ENCODE data around the gene KCND2. TPM values are rescaled to one million over a fixed set of nuclear protein-coding genes. Genes with fewer than 3 reads are reported as not detected.

Gene KCND2
- total RNA-seq, 2 experiments from 2014 or later: not detected

GRCh38 chr7:120600607-120601006 lies 327.6 kb downstream of the KCND2 start:
- no peak overlapping the region for H3K27ac Mint-ChIP-seq
- DNase-seq: no peak

DNA sequence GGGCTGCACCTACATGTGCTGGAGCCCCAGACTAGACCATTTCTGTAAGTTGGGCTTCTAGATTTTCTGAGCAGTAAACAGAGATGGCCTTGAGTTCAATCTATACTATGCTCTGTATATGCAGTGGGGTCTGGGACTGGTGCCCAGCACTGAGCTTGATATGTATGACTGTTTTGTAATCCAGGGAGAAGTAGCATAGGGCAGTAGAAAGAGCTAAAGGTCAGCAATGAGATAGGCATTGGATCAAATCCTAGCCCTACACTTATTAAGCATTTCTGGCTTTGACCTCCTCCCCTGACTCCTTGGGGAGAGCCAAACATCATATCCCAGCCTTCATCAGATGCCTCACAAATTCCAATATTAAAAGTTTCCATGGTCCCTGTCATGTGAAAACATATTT lies 330.4 kb downstream of the KCND2 start:
- no peaks in the 10 kb centered on the region for H3K4me1 Mint-ChIP-seq
- peaks cover 8% of the 10 kb centered on the region for H3K9me3 Mint-ChIP-seq
- H3K27ac Mint-ChIP-seq: no peak overlapping the region
- no peak for DNase-seq
- no peaks in the 10 kb centered on the region for H3K36me3 Mint-ChIP-seq
- H3K27me3 Mint-ChIP-seq: no peaks in the 10 kb centered on the region
- H3K4me3 Mint-ChIP-seq: no peak overlapping the region

More at GRCh38 chr7:120600607-120601006, 327.6 kb downstream of the KCND2 start:
- H3K27me3 Mint-ChIP-seq: no peaks in the 10 kb centered on the region
- H3K4me3 Mint-ChIP-seq: no peak overlapping the region
- peaks cover 5% of the 10 kb centered on the region for H3K9me3 Mint-ChIP-seq
- no peaks in the 10 kb centered on the region for H3K4me1 Mint-ChIP-seq
- H3K36me3 Mint-ChIP-seq: no peaks in the 10 kb centered on the region

GRCh38 chr7:120609136-120609753 lies 336.3 kb downstream of the KCND2 start:
- Mint-ChIP-seq H3K9me3 (peaks cover 8% of the 10 kb centered on the region), H3K36me3 (no peaks in the 10 kb centered on the region), H3K4me1 (no peaks in the 10 kb centered on the region), H3K27ac (no peak overlapping the region), H3K27me3 (no peaks in the 10 kb centered on the region), H3K4me3 (no peak overlapping the region)
- no peak for DNase-seq

DNA sequence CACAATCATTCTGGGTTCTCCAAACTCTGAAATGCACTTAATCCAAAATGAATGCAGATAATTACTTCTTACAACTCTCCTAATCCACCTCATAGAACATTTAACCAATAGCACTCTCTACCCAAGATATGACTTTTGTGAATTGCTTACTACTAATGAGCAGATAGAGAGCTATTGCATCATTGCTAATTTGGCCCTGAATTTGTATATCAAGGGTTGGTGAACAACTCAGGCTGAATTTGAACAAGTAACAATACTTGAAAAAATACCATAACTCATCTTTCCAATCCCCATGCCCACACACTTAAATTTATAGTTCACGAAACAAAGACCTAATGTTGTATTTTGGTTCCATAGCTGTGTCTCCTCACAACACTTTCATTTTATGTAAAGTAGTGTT lies 339.0 kb downstream of the KCND2 start:
- Mint-ChIP-seq H3K4me3 (no peak overlapping the region), H3K27me3 (no peaks in the 10 kb centered on the region), H3K9me3 (no peaks in the 10 kb centered on the region), H3K4me1 (no peaks in the 10 kb centered on the region), H3K36me3 (no peaks in the 10 kb centered on the region), H3K27ac (no peak overlapping the region)
- no peak for DNase-seq

- Mint-ChIP-seq H3K4me1 (no peaks in the 10 kb centered on the region), H3K36me3 (no peaks in the 10 kb centered on the region), H3K27me3 (no peaks in the 10 kb centered on the region), H3K27ac (no peak overlapping the region), H3K9me3 (no peaks in the 10 kb centered on the region), H3K4me3 (no peak overlapping the region)
- no peak for DNase-seq
Observed at GRCh38 chr7:120615703-120616102, 342.7 kb downstream of the KCND2 start.

GRCh38 chr7:120617275-120617674 lies 344.3 kb downstream of the KCND2 start:
- Mint-ChIP-seq H3K27ac (no peak overlapping the region), H3K9me3 (no peaks in the 10 kb centered on the region), H3K36me3 (no peaks in the 10 kb centered on the region), H3K4me1 (no peaks in the 10 kb centered on the region), H3K27me3 (no peaks in the 10 kb centered on the region), H3K4me3 (no peak overlapping the region)
- DNase-seq: no peak

DNA sequence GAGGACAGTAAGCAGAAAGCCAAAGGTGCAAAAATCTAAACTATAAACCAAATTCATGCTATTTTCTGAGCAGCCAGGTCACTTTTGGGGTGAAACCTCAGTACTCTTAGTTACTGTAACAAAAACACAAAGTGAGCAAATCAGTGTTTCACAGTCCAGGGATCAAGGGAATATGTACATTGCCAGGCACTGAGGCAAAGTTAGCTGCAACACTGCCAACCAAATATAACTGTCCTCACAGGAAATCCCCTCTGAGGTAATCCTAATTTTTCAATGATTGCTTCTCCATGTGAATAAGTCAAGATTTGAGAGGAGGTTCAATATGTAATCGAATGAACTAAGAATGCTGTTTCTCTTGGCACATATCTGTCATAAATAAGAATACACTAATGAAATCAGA lies 355.3 kb downstream of the KCND2 start:
- no peak overlapping the region for H3K27ac Mint-ChIP-seq
- no peak overlapping the region for H3K4me3 Mint-ChIP-seq
- peaks cover 6% of the 10 kb centered on the region for H3K9me3 Mint-ChIP-seq
- H3K36me3 Mint-ChIP-seq: no peaks in the 10 kb centered on the region
- no peak for DNase-seq
- H3K4me1 Mint-ChIP-seq: no peaks in the 10 kb centered on the region
- no peaks in the 10 kb centered on the region for H3K27me3 Mint-ChIP-seq

DNA sequence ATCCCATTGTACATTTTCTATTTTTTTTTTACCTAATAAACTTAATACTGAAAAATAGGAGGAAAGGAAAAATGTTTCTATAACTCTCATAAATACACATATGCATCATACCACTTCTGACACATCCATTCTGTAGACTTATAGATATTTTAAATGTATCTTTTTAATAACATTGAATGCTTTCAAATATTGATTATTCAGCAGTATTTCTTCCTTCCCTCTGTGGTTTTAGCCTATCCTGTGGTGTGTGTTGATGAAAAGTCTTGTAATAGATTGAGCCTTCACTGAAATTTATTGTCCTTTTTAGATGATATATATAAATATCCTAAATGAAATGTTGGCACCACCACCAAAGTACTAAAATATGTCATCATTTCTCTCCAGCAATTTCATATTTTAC lies 366.9 kb downstream of the KCND2 start:
- DNase-seq: no peak
- Mint-ChIP-seq H3K9me3 (no peaks in the 10 kb centered on the region), H3K4me3 (no peak overlapping the region), H3K36me3 (no peaks in the 10 kb centered on the region), H3K27ac (no peak overlapping the region), H3K4me1 (no peaks in the 10 kb centered on the region), H3K27me3 (no peaks in the 10 kb centered on the region)

DNA sequence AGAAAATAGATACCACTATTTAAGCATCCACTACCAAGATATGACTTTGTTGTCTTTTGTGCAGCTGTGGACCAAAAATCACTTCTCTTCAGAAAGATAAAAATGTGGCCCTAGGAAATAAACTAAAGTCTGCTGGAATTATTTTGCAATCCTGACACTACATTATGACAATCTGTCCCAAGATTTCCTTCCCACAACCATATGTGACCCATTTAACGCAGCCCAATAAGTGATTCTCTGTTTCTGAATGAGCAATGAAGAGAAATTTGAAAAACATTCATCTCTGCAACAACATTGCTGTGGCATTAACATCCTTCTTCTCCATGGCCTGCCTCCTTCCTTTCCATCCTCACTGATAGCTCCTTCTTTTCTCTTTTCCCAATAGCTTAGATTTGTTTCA lies 373.0 kb downstream of the KCND2 start:
- Mint-ChIP-seq H3K27me3 (no peaks in the 10 kb centered on the region), H3K27ac (no peak overlapping the region), H3K4me3 (no peak overlapping the region), H3K36me3 (no peaks in the 10 kb centered on the region), H3K9me3 (peaks cover 3% of the 10 kb centered on the region), H3K4me1 (no peaks in the 10 kb centered on the region)
- no peak for DNase-seq

DNA sequence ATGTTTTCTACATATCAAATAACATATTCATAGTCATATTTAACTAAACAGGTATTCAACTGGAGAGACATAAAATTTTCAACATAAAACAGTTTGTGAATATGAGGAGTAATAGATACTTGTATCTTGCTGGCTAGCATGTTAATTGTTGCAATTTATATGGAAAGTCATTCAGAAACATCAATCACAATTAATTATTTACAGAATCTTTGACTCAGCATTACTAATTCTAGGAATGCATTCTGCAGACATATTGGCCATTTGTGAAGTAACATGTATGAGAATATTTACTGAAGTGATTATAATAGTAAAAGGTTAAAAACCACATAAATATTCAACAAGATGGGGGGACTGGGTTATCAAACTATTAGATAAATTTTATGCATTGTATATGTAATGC lies 381.3 kb downstream of the KCND2 start:
- H3K27ac Mint-ChIP-seq: no peak overlapping the region
- H3K4me3 Mint-ChIP-seq: no peak overlapping the region
- H3K36me3 Mint-ChIP-seq: no peaks in the 10 kb centered on the region
- H3K9me3 Mint-ChIP-seq: no peaks in the 10 kb centered on the region
- no peaks in the 10 kb centered on the region for H3K27me3 Mint-ChIP-seq
- H3K4me1 Mint-ChIP-seq: no peaks in the 10 kb centered on the region
- DNase-seq: no peak

DNA sequence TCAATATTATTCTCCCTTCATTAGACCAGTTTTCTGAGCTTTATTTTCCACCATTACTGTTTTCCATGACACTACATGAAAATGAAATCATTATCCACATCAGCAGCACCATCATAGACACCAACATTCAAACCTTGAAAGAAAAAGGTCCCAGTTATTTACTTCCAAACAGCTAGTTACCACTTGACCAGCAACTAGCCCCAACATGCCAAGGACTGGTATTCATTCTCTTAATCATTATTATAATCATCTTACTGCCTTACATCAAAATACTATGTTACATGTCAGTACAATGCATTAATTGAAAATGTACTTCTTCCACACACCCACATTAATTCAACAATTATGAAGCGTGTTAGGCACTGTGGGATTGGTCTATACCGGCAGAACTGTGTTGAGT lies 385.5 kb downstream of the KCND2 start:
- H3K4me1 Mint-ChIP-seq: no peaks in the 10 kb centered on the region
- H3K36me3 Mint-ChIP-seq: no peaks in the 10 kb centered on the region
- H3K27me3 Mint-ChIP-seq: no peaks in the 10 kb centered on the region

DNA sequence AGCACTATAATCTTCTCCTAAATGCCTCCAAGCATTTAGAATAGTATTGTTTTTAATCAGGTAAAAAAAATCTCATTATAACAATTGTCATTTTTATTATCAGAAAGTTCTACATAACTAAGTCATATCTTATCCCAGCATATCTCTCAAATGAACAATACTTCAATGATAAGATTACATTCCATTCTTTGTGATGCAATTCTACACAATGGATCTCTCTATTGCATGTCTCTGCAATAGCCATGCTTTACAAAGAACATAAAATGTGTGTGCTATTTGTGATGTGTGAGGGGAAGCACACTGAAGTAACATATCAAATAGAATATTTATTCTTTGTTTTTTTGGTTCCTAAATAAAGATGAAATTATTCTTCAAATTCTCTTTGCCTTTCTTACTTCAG lies 389.3 kb downstream of the KCND2 start:
- no peaks in the 10 kb centered on the region for H3K9me3 Mint-ChIP-seq
- DNase-seq: no peak
- no peaks in the 10 kb centered on the region for H3K36me3 Mint-ChIP-seq
- no peak overlapping the region for H3K4me3 Mint-ChIP-seq
- no peak overlapping the region for H3K27ac Mint-ChIP-seq
- H3K4me1 Mint-ChIP-seq: no peaks in the 10 kb centered on the region
- H3K27me3 Mint-ChIP-seq: no peaks in the 10 kb centered on the region

More for the DNA sequence above, 385.5 kb downstream of the KCND2 start:
- Mint-ChIP-seq H3K4me3 (no peak overlapping the region), H3K27ac (no peak overlapping the region), H3K9me3 (no peaks in the 10 kb centered on the region)
- no peak for DNase-seq

GRCh38 chr7:120665068-120665467 lies 392.1 kb downstream of the KCND2 start:
- no peak for DNase-seq
- Mint-ChIP-seq H3K27ac (no peak overlapping the region), H3K27me3 (no peaks in the 10 kb centered on the region), H3K4me1 (no peaks in the 10 kb centered on the region), H3K4me3 (no peak overlapping the region), H3K9me3 (no peaks in the 10 kb centered on the region), H3K36me3 (no peaks in the 10 kb centered on the region)

- H3K4me1 Mint-ChIP-seq: no peaks in the 10 kb centered on the region
- no peaks in the 10 kb centered on the region for H3K36me3 Mint-ChIP-seq
- H3K27me3 Mint-ChIP-seq: no peaks in the 10 kb centered on the region
- DNase-seq: no peak
- H3K9me3 Mint-ChIP-seq: no peaks in the 10 kb centered on the region
- no peak overlapping the region for H3K4me3 Mint-ChIP-seq
- no peak overlapping the region for H3K27ac Mint-ChIP-seq
Observed at GRCh38 chr7:120675076-120675475, 402.1 kb downstream of the KCND2 start.

DNA sequence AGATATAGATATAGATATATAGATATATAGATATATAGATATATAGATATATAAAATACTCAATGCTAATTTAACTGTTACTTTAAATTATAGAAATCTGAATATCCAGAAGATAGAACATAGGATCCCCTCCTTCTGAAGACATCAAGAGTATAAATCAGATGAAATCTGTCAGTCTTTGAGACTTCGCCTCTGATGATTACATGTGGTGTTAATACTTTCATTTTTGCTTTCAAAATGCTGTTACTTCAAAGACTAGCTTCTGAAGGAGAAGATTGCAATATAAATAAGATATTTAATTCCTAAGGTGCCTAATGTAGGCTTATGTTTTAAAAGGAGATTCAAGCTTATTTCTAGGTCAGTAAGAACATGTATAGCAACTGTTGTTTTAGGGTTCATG lies 404.6 kb downstream of the KCND2 start:
- Mint-ChIP-seq H3K36me3 (no peaks in the 10 kb centered on the region), H3K27me3 (no peaks in the 10 kb centered on the region), H3K4me1 (no peaks in the 10 kb centered on the region), H3K4me3 (no peak overlapping the region), H3K27ac (no peak overlapping the region), H3K9me3 (no peaks in the 10 kb centered on the region)
- DNase-seq: no peak

DNA sequence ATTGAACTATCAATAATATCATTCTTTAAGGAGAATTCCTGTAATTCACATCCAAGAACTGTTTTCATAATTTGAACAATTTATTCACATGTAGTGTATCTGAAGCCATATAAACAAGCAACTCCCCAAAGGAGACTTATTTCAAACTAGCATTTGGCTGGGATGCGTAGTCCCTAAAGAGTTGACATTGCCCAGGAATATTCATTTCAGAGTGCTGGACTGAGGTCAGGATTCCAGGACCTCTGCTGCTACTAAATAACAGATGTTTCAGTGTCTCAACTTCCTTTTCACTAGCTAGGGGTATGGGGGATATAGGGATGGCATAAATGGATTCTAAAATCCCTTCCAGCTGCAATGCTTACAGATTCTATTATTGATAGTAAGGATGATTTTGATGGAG lies 408.0 kb downstream of the KCND2 start:
- DNase-seq: no peak
- H3K4me3 Mint-ChIP-seq: no peak overlapping the region
- no peaks in the 10 kb centered on the region for H3K9me3 Mint-ChIP-seq
- H3K27ac Mint-ChIP-seq: no peak overlapping the region
- H3K36me3 Mint-ChIP-seq: no peaks in the 10 kb centered on the region
- H3K27me3 Mint-ChIP-seq: no peaks in the 10 kb centered on the region
- no peaks in the 10 kb centered on the region for H3K4me1 Mint-ChIP-seq

DNA sequence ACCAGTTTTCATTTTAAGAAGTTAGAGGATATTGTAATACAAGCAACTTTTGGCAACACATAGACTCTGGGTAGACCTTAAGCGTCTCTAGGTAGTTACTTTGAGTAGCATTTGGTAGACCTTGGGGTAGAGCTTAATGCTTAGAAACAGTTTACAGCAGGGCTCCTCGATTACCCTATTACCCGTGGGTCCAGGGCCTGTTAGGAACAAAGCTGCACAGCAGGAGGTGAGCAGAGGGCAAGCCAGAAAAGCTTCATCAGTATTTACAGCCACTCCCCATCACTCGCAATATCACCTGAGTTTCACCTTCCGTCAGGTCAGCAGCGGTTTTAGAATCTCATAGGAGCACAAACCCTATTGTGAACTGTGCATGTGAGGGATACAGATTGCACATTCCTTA lies 411.5 kb downstream of the KCND2 start:
- no peaks in the 10 kb centered on the region for H3K9me3 Mint-ChIP-seq
- H3K4me3 Mint-ChIP-seq: no peak overlapping the region
- DNase-seq: no peak
- no peaks in the 10 kb centered on the region for H3K36me3 Mint-ChIP-seq
- no peaks in the 10 kb centered on the region for H3K27me3 Mint-ChIP-seq
- no peaks in the 10 kb centered on the region for H3K4me1 Mint-ChIP-seq
- no peak overlapping the region for H3K27ac Mint-ChIP-seq

Measured in activated naive CD8-positive, alpha-beta T cell treated with anti-CD3 and anti-CD28 coated beads for 36 hours (primary cell).